ENCODE results near the gene GATD1. TPM values are rescaled to one million over a fixed set of nuclear protein-coding genes. Genes with fewer than 3 reads are reported as not detected.

The GATD1 gene
- total and polyA plus RNA-seq, 9 of the 15 experiments (the other 6 are each of a cell fraction or from before 2014, with no cell fraction given), result 2.8 to 144 (median 36.9) TPM

- in situ Hi-C loops (cut with MboI) (no loop called here), intact Hi-C loops (cut with micrococcal nuclease) (no loop called here)
- DNase-seq (ENCODE audit: extremely low read depth in 1 of 4, low spot score in 3 of 4) (no peak), ATAC-seq (no peak), FAIRE-seq (no peak)
- Histone ChIP-seq H3K9me3 (replicated peaks; ENCODE audit: control insufficient read depth, insufficient read depth, low read depth, low read length) (no peaks in the 10 kb centered on the region), H4K20me1 (replicated peaks; ENCODE audit: control insufficient read depth, insufficient read depth, low read length) (peaks cover 24% of the 10 kb centered on the region), H3K9me1 (ENCODE audit: control insufficient read depth, insufficient read depth, low read length) (peaks cover 6% of the 10 kb centered on the region), H3K27me3 (ENCODE audit: control insufficient read depth in 2 of 2, insufficient read depth in 2 of 2, low read length in 2 of 2) (no peaks in the 10 kb centered on the region), H3K4me3 (no peak overlapping the region), H2AFZ (ENCODE audit: low read depth, low read length) (no peak overlapping the region), H3K36me3 (ENCODE audit: control insufficient read depth, insufficient read depth, low read length) (peaks cover 79% of the 10 kb centered on the region), H3K9ac (ENCODE audit: insufficient read depth in 1 of 2, low read depth in 2 of 2, low read length in 2 of 2) (no peak overlapping the region; a peak in 1 of 4 replicates), H3K27ac (ENCODE audit: extremely low read depth, low read depth, low read length) (no peak overlapping the region), H3K4me2 (ENCODE audit: insufficient read depth, low read length) (no peak overlapping the region), H3K79me2 (ENCODE audit: control insufficient read depth, insufficient read depth, low read length) (peaks cover 51% of the 10 kb centered on the region), H3K4me1 (replicated peaks in 1 of 2; ENCODE audit: control insufficient read depth in 2 of 2, insufficient read depth in 2 of 2, low read length in 2 of 2) (peaks cover 9 to 67% of the 10 kb centered on the region in 2 experiments; a peak in 3 of 5 replicates)
- ChIA-PET CTCF (ENCODE audit: low intra/inter-chr PET ratio) (no interaction called here), POLR2A (interaction anchor here (0.5 to 1.4 kb wide), 5 partner anchors 9 to 478 kb away, joined by 3 to 14 read pairs (median 3); no protein-coding TSS in a partner anchor)
- BruUV-seq (replicated peaks), result no TSS peak
- 96% methylated on average over 29 of the region's 32 CpGs for WGBS (ENCODE audit: insufficient coverage, low coverage, missing lambda C conversion rate)
- TF ChIP-seq STAG1 (CRISPR knock-in tag; IDR thresholded peaks at IDR 0.05; ENCODE audit: borderline replicate concordance), result no peak
- no peak for TF ChIP-seq CREM (IDR thresholded peaks at IDR 0.05; ENCODE audit: low read depth)
- TF ChIP-seq EZH2 (IDR thresholded peaks at IDR 0.05; ENCODE audit: borderline replicate concordance, low read depth, low read length), result no peak
- TF ChIP-seq ZNF354B (CRISPR knock-in tag; IDR thresholded peaks at IDR 0.05), result no peak
- TF ChIP-seq SMARCA5 (IDR thresholded peaks at IDR 0.05), result no peak
- TF ChIP-seq CREB3L1 (IDR thresholded peaks at IDR 0.05; ENCODE audit: borderline replicate concordance, low read depth), result no peak
- no peak for TF ChIP-seq ZNF668 (CRISPR knock-in tag; IDR thresholded peaks at IDR 0.05)
- TF ChIP-seq, protein P1, sequence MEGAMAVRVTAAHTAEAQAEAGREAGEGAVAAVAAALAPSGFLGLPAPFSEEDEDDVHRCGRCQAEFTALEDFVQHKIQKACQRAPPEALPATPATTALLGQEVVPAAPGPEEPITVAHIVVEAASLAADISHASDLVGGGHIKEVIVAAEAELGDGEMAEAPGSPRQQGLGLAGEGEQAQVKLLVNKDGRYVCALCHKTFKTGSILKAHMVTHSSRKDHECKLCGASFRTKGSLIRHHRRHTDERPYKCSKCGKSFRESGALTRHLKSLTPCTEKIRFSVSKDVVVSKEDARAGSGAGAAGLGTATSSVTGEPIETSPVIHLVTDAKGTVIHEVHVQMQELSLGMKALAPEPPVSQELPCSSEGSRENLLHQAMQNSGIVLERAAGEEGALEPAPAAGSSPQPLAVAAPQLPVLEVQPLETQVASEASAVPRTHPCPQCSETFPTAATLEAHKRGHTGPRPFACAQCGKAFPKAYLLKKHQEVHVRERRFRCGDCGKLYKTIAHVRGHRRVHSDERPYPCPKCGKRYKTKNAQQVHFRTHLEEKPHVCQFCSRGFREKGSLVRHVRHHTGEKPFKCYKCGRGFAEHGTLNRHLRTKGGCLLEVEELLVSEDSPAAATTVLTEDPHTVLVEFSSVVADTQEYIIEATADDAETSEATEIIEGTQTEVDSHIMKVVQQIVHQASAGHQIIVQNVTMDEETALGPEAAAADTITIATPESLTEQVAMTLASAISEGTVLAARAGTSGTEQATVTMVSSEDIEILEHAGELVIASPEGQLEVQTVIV (CRISPR knock-in tag; IDR thresholded peaks at IDR 0.05; ENCODE audit: borderline replicate concordance), result no peak
- TF ChIP-seq ZNF197 (CRISPR knock-in tag; IDR thresholded peaks at IDR 0.05; ENCODE audit: low read depth), result no peak
- TF ChIP-seq RBFOX2 (IDR thresholded peaks at IDR 0.05; ENCODE audit: low read depth, low read length), result peak; percentile 34; the same call in 1 of the 2 replicates
- no peak for TF ChIP-seq NCOR1 (IDR thresholded peaks at IDR 0.05)
- TF ChIP-seq POLR2G (IDR thresholded peaks at IDR 0.05; ENCODE audit: low read depth, low read length), result peak; percentile 60
- TF ChIP-seq ZNF764 (CRISPR knock-in tag; IDR thresholded peaks at IDR 0.05; ENCODE audit: low read depth), result no peak
- no peak for TF ChIP-seq ZEB2 (IDR thresholded peaks at IDR 0.05)
- peak; percentile 2; the same call in 1 of the 2 replicates for TF ChIP-seq POLR2A (conservative IDR thresholded peaks at IDR 0.05)
- no peak for TF ChIP-seq TAF1 (IDR thresholded peaks at IDR 0.05; ENCODE audit: control insufficient read depth, extremely low read depth, insufficient read depth, low read length, severe bottlenecking)
- 0 out of 2 replicates have a peak, but pooled peaks have one; percentile 21 for TF ChIP-seq PML (IDR thresholded peaks at IDR 0.05; ENCODE audit: low read length)
- TF ChIP-seq MTA2 (IDR thresholded peaks at IDR 0.05; ENCODE audit: low read depth), result no peak
Measured at GRCh38 chr11:770642-771616, 6.4 kb downstream of the GATD1 start.

All from K562 (cell line).